ENCODE results near the gene BMPR1A.

- TF ChIP-seq POLR2A (IDR thresholded peaks at IDR 0.05) = no peak
- TF ChIP-seq EP300 (IDR thresholded peaks at IDR 0.05) = no peak
Observed at GRCh38 chr10:86951184-86951761, 194.9 kb downstream of the BMPR1A start.
